CD4-positive, alpha-beta T cell (primary cell): Measurements from ENCODE around the gene DNAAF5. TPM values are rescaled to one million over a fixed set of nuclear protein-coding genes. Genes with fewer than 3 reads are reported as not detected.

ENCODE experiments used
- ATAC-seq: fragments of 200-7000 bp; cut with Tn5 transposase; one replicate; pipeline ENCODE4 v1.10.0; 2022; ENCODE audit warnings: mild to moderate bottlenecking; ENCODE audit not compliant: poor library complexity
- CTCF ChIA-PET: fragments of 350-600 bp; sonication (Branson Sonifier 250); formaldehyde crosslinking; loops from one replicate; lab custom pipeline; 2021; ENCODE audit warnings: antibody characterized with exemption, inconsistent platforms; lab: Charles Lee
- POLR2A ChIA-PET: fragments of 350-600 bp; sonication (Branson Sonifier 250); formaldehyde crosslinking; loops from one replicate; lab custom pipeline; 2021; ENCODE audit warnings: antibody characterized with exemption, inconsistent platforms; lab: Charles Lee
- DNase-seq, 14 experiments: peaks; one replicate each; pipeline ENCODE4 v3.0.0-alpha.2; 2013 to 2020; ENCODE audit warnings: mixed read lengths in 2 of 14
- H3K27ac ChIP-seq, 2 donors: one replicate each; pipeline versions ENCODE4 v1.5.1 to v1.7.0; 2013; ENCODE audit warnings: low read length in 2 of 2, low read depth in 1 of 2, mild to moderate bottlenecking in 1 of 2
- H3K27me3 ChIP-seq, 2 experiments: 1 replicate in 1 of 2; 2 replicates in 1 of 2; pipeline versions ENCODE4 v1.6.1 to v1.7.0; 2013; ENCODE audit warnings: low read length in 2 of 2, control low read depth in 1 of 2, mild to moderate bottlenecking in 1 of 2, moderate library complexity in 1 of 2; ENCODE audit not compliant: insufficient read depth in 2 of 2, control insufficient read depth in 1 of 2
- H3K36me3 ChIP-seq: one replicate; pipeline ENCODE4 v1.6.1; 2013; ENCODE audit warnings: low read length, control low read depth; ENCODE audit not compliant: insufficient read depth
- H3K4me1 ChIP-seq: one replicate; pipeline ENCODE4 v1.6.1; 2013; ENCODE audit warnings: low read length, control low read depth; ENCODE audit not compliant: insufficient read depth
- H3K4me3 ChIP-seq: one replicate; pipeline ENCODE4 v1.5.1; 2013; ENCODE audit warnings: mild to moderate bottlenecking, low read length, moderate library complexity
- H3K9me3 ChIP-seq, 2 experiments: 1 replicate in 1 of 2; 2 replicates in 1 of 2; pipeline versions ENCODE4 v1.6.1 to v1.7.0; 2013; ENCODE audit warnings: low read length in 2 of 2, mild to moderate bottlenecking in 2 of 2, control low read depth in 1 of 2, moderate library complexity in 1 of 2; ENCODE audit not compliant: control insufficient read depth in 1 of 2, insufficient read depth in 1 of 2
- H3K27ac Mint-ChIP-seq: one replicate; pipeline ENCODE4 v1.8.0; 2020; ENCODE audit warnings: mixed read lengths
- H3K27me3 Mint-ChIP-seq: one replicate; pipeline ENCODE4 v1.8.0; 2021; ENCODE audit warnings: mixed read lengths
- H3K36me3 Mint-ChIP-seq: one replicate; pipeline ENCODE4 v1.8.0; 2021; ENCODE audit warnings: low read depth, mixed read lengths
- H3K4me1 Mint-ChIP-seq: one replicate; pipeline ENCODE4 v1.8.0; 2021; ENCODE audit warnings: low read depth, mixed read lengths
- H3K4me3 Mint-ChIP-seq: one replicate; pipeline ENCODE4 v1.8.0; 2020; ENCODE audit warnings: mild to moderate bottlenecking, mixed read lengths
- H3K9me3 Mint-ChIP-seq: one replicate; pipeline ENCODE4 v1.8.0; 2020; ENCODE audit warnings: mixed read lengths
- CTCF ChIP-seq: fragments of 200-600 bp; IDR thresholded peaks from one replicate; pipeline ENCODE4 v1.8.0; 2022; ENCODE audit warnings: antibody characterized with exemption, mild to moderate bottlenecking
- intact Hi-C, 2 experiments: fragments of 100-400 bp; cut with DNase I in 1 of 2; cut with micrococcal nuclease in 1 of 2; formaldehyde crosslinking; loops; one replicate each; pipeline versions ENCODE4 v1.15.1 to v1.9.0; 2023 to 2025; cut with DNase I, micrococcal nuclease
- total RNA-seq, 174 experiments: library from RNA in 2 of 174; stranded (reverse) in 2 of 174; gene quantifications; one replicate each; pipeline ENCODE4 v1.2.3 and lab custom pipeline; 2021 to 2026

DNAAF5 gene
- total RNA-seq, 2 experiments from 2014 or later: 4.8 to 6.1 TPM

DNA sequence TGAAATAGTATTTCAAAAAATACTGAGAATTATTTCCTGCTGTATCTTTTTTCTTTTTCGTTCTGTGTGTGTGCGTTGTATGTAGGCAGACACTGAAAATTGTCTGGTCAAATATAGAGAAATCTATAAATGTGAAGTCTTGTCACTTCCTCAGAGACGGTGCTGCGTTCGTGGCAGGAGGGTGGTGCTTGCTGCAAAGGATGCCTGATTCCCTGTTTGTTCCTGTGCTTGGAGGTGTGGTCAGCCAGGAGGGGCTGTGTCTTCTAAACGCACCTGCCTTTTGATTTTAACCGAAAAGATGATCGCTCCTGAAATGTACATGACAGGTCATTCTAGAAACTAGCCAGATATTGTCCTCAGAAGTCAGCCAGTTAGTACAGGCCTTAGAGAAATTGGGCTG, 33.1 kb downstream of the DNAAF5 start:
- no peaks in the 10 kb centered on the region for H3K9me3 Mint-ChIP-seq
- Histone ChIP-seq H3K9me3 (no peaks in the 10 kb centered on the region), H3K4me1 (no peaks in the 10 kb centered on the region), H3K27me3 (no peaks in the 10 kb centered on the region), H3K4me3 (no peak overlapping the region), H3K36me3 (peaks cover 58% of the 10 kb centered on the region), H3K27ac (no peak overlapping the region)
- no peaks in the 10 kb centered on the region for H3K4me1 Mint-ChIP-seq
- H3K27me3 Mint-ChIP-seq: no peaks in the 10 kb centered on the region
- ChIA-PET POLR2A (no interaction called here), CTCF (no interaction called here)
- intact Hi-C loops: no loop called here
- no peak overlapping the region for H3K4me3 Mint-ChIP-seq
- H3K36me3 Mint-ChIP-seq: peaks cover 52% of the 10 kb centered on the region
- H3K27ac Mint-ChIP-seq: no peak overlapping the region
- no peak for TF ChIP-seq CTCF
- no peak for ATAC-seq
- DNase-seq: no peak

DNA sequence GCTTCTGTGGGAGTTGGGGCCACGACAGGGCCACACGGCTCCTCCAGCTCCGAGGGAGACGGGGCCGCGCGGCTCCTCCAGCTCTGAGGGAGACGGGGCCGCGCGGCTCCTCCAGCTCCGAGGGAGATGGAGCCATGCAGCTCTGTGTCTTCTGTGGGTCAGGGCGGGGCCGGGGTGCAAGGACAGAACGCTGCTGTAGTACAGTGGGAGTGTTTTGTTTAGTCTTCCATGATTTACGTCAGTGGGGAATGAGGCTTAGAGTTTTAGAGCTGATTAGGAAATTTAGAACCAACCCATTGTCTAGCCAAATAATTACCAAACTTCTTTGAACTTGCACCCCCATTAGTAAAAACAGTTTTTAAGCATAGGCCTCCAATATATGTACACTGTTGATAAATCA, 33.5 kb downstream of the DNAAF5 start:
- Mint-ChIP-seq H3K4me3 (no peak overlapping the region), H3K36me3 (peaks cover 52% of the 10 kb centered on the region), H3K4me1 (no peaks in the 10 kb centered on the region), H3K27ac (no peak overlapping the region), H3K9me3 (no peaks in the 10 kb centered on the region), H3K27me3 (no peaks in the 10 kb centered on the region)
- Histone ChIP-seq H3K27ac (no peak overlapping the region), H3K4me1 (no peaks in the 10 kb centered on the region), H3K27me3 (no peaks in the 10 kb centered on the region), H3K9me3 (no peaks in the 10 kb centered on the region), H3K4me3 (no peak overlapping the region), H3K36me3 (peaks cover 58% of the 10 kb centered on the region)
- ChIA-PET POLR2A (no interaction called here), CTCF (no interaction called here)
- no peak for DNase-seq
- intact Hi-C loops: no loop called here
- no peak for ATAC-seq
- no peak for TF ChIP-seq CTCF

- Mint-ChIP-seq H3K36me3 (peaks cover 49% of the 10 kb centered on the region), H3K27ac (no peak overlapping the region)
Measured at GRCh38 chr7:761101-761500, 34.6 kb downstream of the DNAAF5 start.

More at GRCh38 chr7:761101-761500, 34.6 kb downstream of the DNAAF5 start:
- no peak for ATAC-seq
- ChIA-PET POLR2A (no interaction called here), CTCF (no interaction called here)
- intact Hi-C loops: no loop called here
- no peak for DNase-seq
- H3K27ac ChIP-seq: no peak overlapping the region
- no peaks in the 10 kb centered on the region for H3K9me3 Mint-ChIP-seq
- no peaks in the 10 kb centered on the region for H3K9me3 ChIP-seq
- TF ChIP-seq CTCF: no peak
- H3K27me3 ChIP-seq: no peaks in the 10 kb centered on the region
- H3K36me3 ChIP-seq: peaks cover 58% of the 10 kb centered on the region
- H3K27me3 Mint-ChIP-seq: no peaks in the 10 kb centered on the region
- no peak overlapping the region for H3K4me3 ChIP-seq
- no peak overlapping the region for H3K4me3 Mint-ChIP-seq
- no peaks in the 10 kb centered on the region for H3K4me1 ChIP-seq
- no peaks in the 10 kb centered on the region for H3K4me1 Mint-ChIP-seq
